Mononuclear cell (primary cell): Measurements from ENCODE around the gene BRSK1. TPM values are rescaled to one million over a fixed set of nuclear protein-coding genes. Genes with fewer than 3 reads are reported as not detected.

ENCODE experiments used
- H3K27me3 ChIP-seq: 2 replicates; pipeline ENCODE4 v1.6.0; 2011; ENCODE audit warnings: low read length, control low read depth; ENCODE audit not compliant: insufficient read depth
- H3K4me1 ChIP-seq: 2 replicates; pipeline ENCODE4 v1.5.1; 2011; ENCODE audit warnings: mild to moderate bottlenecking, low read length, control low read depth; ENCODE audit not compliant: insufficient read depth
- H3K4me3 ChIP-seq: 2 replicates; pipeline ENCODE4 v1.5.1; 2011; ENCODE audit warnings: mild to moderate bottlenecking, low read length, moderate library complexity
- H3K9me3 ChIP-seq: 2 replicates; pipeline ENCODE4 v1.5.1; 2011; ENCODE audit warnings: low read depth, mild to moderate bottlenecking, control low read depth, low read length
- total RNA-seq: library from RNA; depleted of rRNA; stranded (reverse); fragments of >200 nt; gene quantifications from one replicate; pipeline ENCODE4 v1.2.3, GENCODE V29; 2012

The BRSK1 gene
- total RNA-seq, 1 donor = 0.52 TPM

- Histone ChIP-seq H3K27me3 (no peaks in the 10 kb centered on the region), H3K9me3 (no peaks in the 10 kb centered on the region), H3K4me1 (peaks cover 41% of the 10 kb centered on the region), H3K4me3 (peak overlapping the region; percentile 89)
Measured at GRCh38 chr19:55259540-55260210, 24.1 kb upstream of the BRSK1 start.

GRCh38 chr19:55261671-55262126, 22.1 kb upstream of the BRSK1 start:
- Histone ChIP-seq H3K4me1 (peaks cover 21% of the 10 kb centered on the region), H3K9me3 (no peaks in the 10 kb centered on the region), H3K27me3 (no peaks in the 10 kb centered on the region), H3K4me3 (no peak overlapping the region)

GRCh38 chr19:55262359-55262758, 21.4 kb upstream of the BRSK1 start:
- no peak overlapping the region for H3K4me3 ChIP-seq
- peaks cover 14% of the 10 kb centered on the region for H3K4me1 ChIP-seq
- H3K27me3 ChIP-seq = no peaks in the 10 kb centered on the region
- no peaks in the 10 kb centered on the region for H3K9me3 ChIP-seq

GRCh38 chr19:55264531-55264930, 19.3 kb upstream of the BRSK1 start:
- Histone ChIP-seq H3K4me1 (peaks cover 8% of the 10 kb centered on the region), H3K4me3 (no peak overlapping the region), H3K27me3 (no peaks in the 10 kb centered on the region), H3K9me3 (no peaks in the 10 kb centered on the region)

GRCh38 chr19:55265173-55265572, 18.6 kb upstream of the BRSK1 start:
- Histone ChIP-seq H3K4me3 (no peak overlapping the region), H3K9me3 (no peaks in the 10 kb centered on the region), H3K4me1 (peaks cover 1% of the 10 kb centered on the region)

GRCh38 chr19:55265723-55266386, 17.9 kb upstream of the BRSK1 start:
- no peak overlapping the region for H3K4me3 ChIP-seq
- H3K27me3 ChIP-seq = no peaks in the 10 kb centered on the region
- no peaks in the 10 kb centered on the region for H3K4me1 ChIP-seq
- H3K9me3 ChIP-seq = no peaks in the 10 kb centered on the region

More at GRCh38 chr19:55265173-55265572, 18.6 kb upstream of the BRSK1 start:
- H3K27me3 ChIP-seq = no peaks in the 10 kb centered on the region

GRCh38 chr19:55266404-55266803, 17.4 kb upstream of the BRSK1 start:
- Histone ChIP-seq H3K27me3 (no peaks in the 10 kb centered on the region), H3K4me3 (no peak overlapping the region), H3K4me1 (no peaks in the 10 kb centered on the region), H3K9me3 (no peaks in the 10 kb centered on the region)

GRCh38 chr19:55266840-55267239, 17.0 kb upstream of the BRSK1 start:
- H3K4me3 ChIP-seq = no peak overlapping the region
- H3K27me3 ChIP-seq = no peaks in the 10 kb centered on the region
- no peaks in the 10 kb centered on the region for H3K4me1 ChIP-seq
- H3K9me3 ChIP-seq = no peaks in the 10 kb centered on the region

GRCh38 chr19:55269299-55269698, 14.5 kb upstream of the BRSK1 start:
- Histone ChIP-seq H3K9me3 (no peaks in the 10 kb centered on the region), H3K4me1 (no peaks in the 10 kb centered on the region), H3K4me3 (no peak overlapping the region)

GRCh38 chr19:55270172-55270942, 13.4 kb upstream of the BRSK1 start:
- H3K9me3 ChIP-seq = no peaks in the 10 kb centered on the region
- H3K27me3 ChIP-seq = no peaks in the 10 kb centered on the region
- no peak overlapping the region for H3K4me3 ChIP-seq
- H3K4me1 ChIP-seq = no peaks in the 10 kb centered on the region

More at GRCh38 chr19:55269299-55269698, 14.5 kb upstream of the BRSK1 start:
- no peaks in the 10 kb centered on the region for H3K27me3 ChIP-seq

GRCh38 chr19:55272142-55272541, 11.7 kb upstream of the BRSK1 start:
- H3K4me1 ChIP-seq = peaks cover 16% of the 10 kb centered on the region
- H3K9me3 ChIP-seq = no peaks in the 10 kb centered on the region
- H3K4me3 ChIP-seq = no peak overlapping the region
- no peaks in the 10 kb centered on the region for H3K27me3 ChIP-seq

GRCh38 chr19:55273978-55274707, 9.7 kb upstream of the BRSK1 start:
- no peaks in the 10 kb centered on the region for H3K27me3 ChIP-seq
- peaks cover 27% of the 10 kb centered on the region for H3K4me1 ChIP-seq
- no peaks in the 10 kb centered on the region for H3K9me3 ChIP-seq
- no peak overlapping the region for H3K4me3 ChIP-seq

GRCh38 chr19:55275851-55276719, 7.7 kb upstream of the BRSK1 start:
- no peaks in the 10 kb centered on the region for H3K9me3 ChIP-seq
- H3K4me1 ChIP-seq = peaks cover 41% of the 10 kb centered on the region
- no peak overlapping the region for H3K4me3 ChIP-seq
- no peaks in the 10 kb centered on the region for H3K27me3 ChIP-seq
